Measurements from ENCODE around the gene UBXN11.

GRCh38 chr1:26315874-26316850 is 9.7 kb upstream of the UBXN11 start:
- TF ChIP-seq, protein P1, sequence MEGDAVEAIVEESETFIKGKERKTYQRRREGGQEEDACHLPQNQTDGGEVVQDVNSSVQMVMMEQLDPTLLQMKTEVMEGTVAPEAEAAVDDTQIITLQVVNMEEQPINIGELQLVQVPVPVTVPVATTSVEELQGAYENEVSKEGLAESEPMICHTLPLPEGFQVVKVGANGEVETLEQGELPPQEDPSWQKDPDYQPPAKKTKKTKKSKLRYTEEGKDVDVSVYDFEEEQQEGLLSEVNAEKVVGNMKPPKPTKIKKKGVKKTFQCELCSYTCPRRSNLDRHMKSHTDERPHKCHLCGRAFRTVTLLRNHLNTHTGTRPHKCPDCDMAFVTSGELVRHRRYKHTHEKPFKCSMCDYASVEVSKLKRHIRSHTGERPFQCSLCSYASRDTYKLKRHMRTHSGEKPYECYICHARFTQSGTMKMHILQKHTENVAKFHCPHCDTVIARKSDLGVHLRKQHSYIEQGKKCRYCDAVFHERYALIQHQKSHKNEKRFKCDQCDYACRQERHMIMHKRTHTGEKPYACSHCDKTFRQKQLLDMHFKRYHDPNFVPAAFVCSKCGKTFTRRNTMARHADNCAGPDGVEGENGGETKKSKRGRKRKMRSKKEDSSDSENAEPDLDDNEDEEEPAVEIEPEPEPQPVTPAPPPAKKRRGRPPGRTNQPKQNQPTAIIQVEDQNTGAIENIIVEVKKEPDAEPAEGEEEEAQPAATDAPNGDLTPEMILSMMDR (IDR thresholded peaks at IDR 0.05) = no peak
- no peak for TF ChIP-seq POLR2A (IDR thresholded peaks at IDR 0.05)
- TF ChIP-seq POLR2AphosphoS5 (IDR thresholded peaks at IDR 0.05) = no peak
